Upper lobe of left lung (tissue), 4 donors: ENCODE measurements around the gene EFR3B.

ENCODE experiments used
- EP300 ChIP-seq, 4 donors: sonication (generic); formaldehyde crosslinking; IDR thresholded peaks; one replicate each; pipeline ENCODE4 v1.5.1; 2017; ENCODE audit warnings: antibody characterized with exemption in 4 of 4, control low read depth in 2 of 4
- POLR2A ChIP-seq, 4 donors: fragments of 450-650 bp; IDR thresholded peaks; one replicate each; pipeline ENCODE4 v1.5.1; 2016 to 2017; ENCODE audit warnings: antibody characterized with exemption in 4 of 4, mild to moderate bottlenecking in 2 of 4
- POLR2AphosphoS5 ChIP-seq, 2 donors: sonication (generic); formaldehyde crosslinking; IDR thresholded peaks; one replicate each; pipeline ENCODE4 v1.5.1; 2017; ENCODE audit warnings: antibody characterized with exemption in 2 of 2
- TF ChIP-seq, protein P1 (sequence below), 6 experiments: fragments of 450-650 bp in 4 of 6; fragments of 200-600 bp in 2 of 6; sonication (generic) in 2 of 6; IDR thresholded peaks; one replicate each; pipeline ENCODE4 v1.5.1; 2016 to 2019; ENCODE audit warnings: antibody characterized with exemption in 6 of 6

- TF ChIP-seq, protein P1, sequence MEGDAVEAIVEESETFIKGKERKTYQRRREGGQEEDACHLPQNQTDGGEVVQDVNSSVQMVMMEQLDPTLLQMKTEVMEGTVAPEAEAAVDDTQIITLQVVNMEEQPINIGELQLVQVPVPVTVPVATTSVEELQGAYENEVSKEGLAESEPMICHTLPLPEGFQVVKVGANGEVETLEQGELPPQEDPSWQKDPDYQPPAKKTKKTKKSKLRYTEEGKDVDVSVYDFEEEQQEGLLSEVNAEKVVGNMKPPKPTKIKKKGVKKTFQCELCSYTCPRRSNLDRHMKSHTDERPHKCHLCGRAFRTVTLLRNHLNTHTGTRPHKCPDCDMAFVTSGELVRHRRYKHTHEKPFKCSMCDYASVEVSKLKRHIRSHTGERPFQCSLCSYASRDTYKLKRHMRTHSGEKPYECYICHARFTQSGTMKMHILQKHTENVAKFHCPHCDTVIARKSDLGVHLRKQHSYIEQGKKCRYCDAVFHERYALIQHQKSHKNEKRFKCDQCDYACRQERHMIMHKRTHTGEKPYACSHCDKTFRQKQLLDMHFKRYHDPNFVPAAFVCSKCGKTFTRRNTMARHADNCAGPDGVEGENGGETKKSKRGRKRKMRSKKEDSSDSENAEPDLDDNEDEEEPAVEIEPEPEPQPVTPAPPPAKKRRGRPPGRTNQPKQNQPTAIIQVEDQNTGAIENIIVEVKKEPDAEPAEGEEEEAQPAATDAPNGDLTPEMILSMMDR (IDR thresholded peaks at IDR 0.05): no peak
- TF ChIP-seq POLR2A (IDR thresholded peaks at IDR 0.05) (no peak), EP300 (IDR thresholded peaks at IDR 0.05) (no peak), POLR2AphosphoS5 (IDR thresholded peaks at IDR 0.05) (no peak)
Observed at GRCh38 chr2:25104736-25105135, 62.9 kb downstream of the EFR3B start.
